HCT116 (cell line): ENCODE measurements around the gene LIN9.

Experiments
- EGR1 ChIP-seq: IDR thresholded peaks from 2 replicates; pipeline ENCODE4 v1.6.1; 2012; ENCODE audit warnings: low read depth
- EZH2 ChIP-seq: fragments of 200-600 bp; sonication (generic); IDR thresholded peaks from 2 replicates; pipeline ENCODE4 v1.6.1; 2017; ENCODE audit warnings: antibody characterized with exemption, mixed run types
- FOSL1 ChIP-seq: IDR thresholded peaks from 2 replicates; pipeline ENCODE4 v1.6.1; 2012; ENCODE audit warnings: low read depth
- JUND ChIP-seq: IDR thresholded peaks from 2 replicates; pipeline ENCODE4 v1.6.1; 2012
- POLR2A ChIP-seq: IDR thresholded peaks from 2 replicates; pipeline ENCODE4 v1.7.0; 2011; ENCODE audit warnings: borderline replicate concordance; ENCODE audit not compliant: insufficient read depth, insufficient read length; ENCODE audit errors: extremely low read depth
- POLR2AphosphoS5 ChIP-seq: IDR thresholded peaks from 2 replicates; pipeline ENCODE4 v1.6.1; 2011; ENCODE audit warnings: mild to moderate bottlenecking, low read depth, low read length, moderate library complexity
- RAD21 ChIP-seq: IDR thresholded peaks from 2 replicates; pipeline ENCODE4 v1.6.1; 2012; ENCODE audit warnings: low read depth, mild to moderate bottlenecking
- SP1 ChIP-seq: IDR thresholded peaks from 2 replicates; pipeline ENCODE4 v1.6.1; 2012; ENCODE audit warnings: low read depth
- TCF7L2 ChIP-seq: IDR thresholded peaks from 2 replicates; pipeline ENCODE4 v1.7.0; 2011; ENCODE audit warnings: borderline replicate concordance, inconsistent platforms; ENCODE audit not compliant: insufficient read depth, insufficient read length; ENCODE audit errors: extremely low read depth
- ZNF274 ChIP-seq: fragments of 200-500 bp; sonication (Bioruptor generic); IDR thresholded peaks from 2 replicates; pipeline ENCODE4 v1.6.1; 2014; ENCODE audit warnings: mild to moderate bottlenecking, low read depth, low read length, inconsistent platforms
- TF ChIP-seq, protein P1 (sequence below), 3 experiments: fragments of 200-600 bp in 1 of 3; sonication (generic) in 1 of 3; IDR thresholded peaks in 2 of 3; conservative IDR thresholded peaks in 1 of 3; 2 replicates each; pipeline ENCODE4 v1.5.1; 2012 to 2017; ENCODE audit warnings: low read depth in 2 of 3, low read length in 2 of 3, antibody characterized with exemption in 1 of 3, borderline replicate concordance in 1 of 3, control low read depth in 1 of 3, mild to moderate bottlenecking in 1 of 3, mixed read lengths in 1 of 3, mixed run types in 1 of 3, moderate library complexity in 1 of 3; ENCODE audit not compliant: insufficient read depth in 1 of 3
- TF ChIP-seq, protein P2 (sequence below): IDR thresholded peaks from 2 replicates; pipeline ENCODE4 v1.6.1; 2011; ENCODE audit warnings: mild to moderate bottlenecking, low read length, moderate library complexity; ENCODE audit not compliant: insufficient replicate concordance; ENCODE audit errors: extremely low read depth
- TF ChIP-seq, protein P3 (sequence below): IDR thresholded peaks from 2 replicates; pipeline ENCODE4 v1.6.1; 2012
- TF ChIP-seq, protein P4 (sequence below): IDR thresholded peaks from 2 replicates; pipeline ENCODE4 v1.6.1; 2012

DNA sequence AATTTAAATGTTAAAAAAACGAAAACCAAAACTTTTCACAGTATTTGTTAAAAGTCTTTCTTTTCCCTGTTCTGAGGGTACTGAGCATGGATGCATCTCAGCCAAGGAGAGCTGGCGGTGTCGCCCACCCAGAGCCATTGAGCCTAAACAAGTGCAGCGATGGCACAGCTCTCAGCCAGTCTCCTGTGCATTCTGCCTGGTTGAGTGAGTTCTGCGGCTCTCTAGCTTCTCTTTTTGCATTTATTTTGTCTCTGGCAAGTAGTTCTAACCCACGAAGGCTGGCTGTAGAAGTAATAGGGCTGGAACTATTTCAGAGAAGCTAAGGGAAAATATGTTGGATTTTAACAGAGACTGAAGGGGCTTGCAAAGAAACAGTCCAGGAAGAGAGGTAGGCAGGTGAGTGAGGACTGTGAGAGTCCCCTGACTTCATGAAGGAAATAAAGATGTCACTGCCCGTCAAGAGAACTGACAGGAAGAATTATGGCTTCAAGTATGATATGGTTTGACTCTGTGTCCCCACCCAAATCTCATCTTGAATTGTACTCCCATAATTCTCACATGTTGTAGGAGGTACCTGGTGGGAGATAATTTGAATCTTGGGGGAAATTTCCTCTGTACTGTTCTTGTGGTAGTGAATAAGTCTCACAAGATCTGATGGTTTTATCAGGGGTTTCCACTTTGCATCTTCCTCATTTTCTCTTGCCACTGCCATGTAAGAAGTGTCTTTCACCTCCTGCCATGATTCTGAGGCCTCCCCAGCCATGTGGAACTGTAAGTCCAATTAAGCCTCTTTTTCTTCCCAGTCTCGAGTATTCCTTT is 35.7 kb upstream of the LIN9 start:
- TF ChIP-seq POLR2AphosphoS5 (no peak), TCF7L2 (no peak), EZH2 (no peak), POLR2A (no peak), RAD21 (no peak), EGR1 (no peak), SP1 (no peak), JUND (no peak), ZNF274 (no peak), FOSL1 (no peak)
- TF ChIP-seq, protein P1, sequence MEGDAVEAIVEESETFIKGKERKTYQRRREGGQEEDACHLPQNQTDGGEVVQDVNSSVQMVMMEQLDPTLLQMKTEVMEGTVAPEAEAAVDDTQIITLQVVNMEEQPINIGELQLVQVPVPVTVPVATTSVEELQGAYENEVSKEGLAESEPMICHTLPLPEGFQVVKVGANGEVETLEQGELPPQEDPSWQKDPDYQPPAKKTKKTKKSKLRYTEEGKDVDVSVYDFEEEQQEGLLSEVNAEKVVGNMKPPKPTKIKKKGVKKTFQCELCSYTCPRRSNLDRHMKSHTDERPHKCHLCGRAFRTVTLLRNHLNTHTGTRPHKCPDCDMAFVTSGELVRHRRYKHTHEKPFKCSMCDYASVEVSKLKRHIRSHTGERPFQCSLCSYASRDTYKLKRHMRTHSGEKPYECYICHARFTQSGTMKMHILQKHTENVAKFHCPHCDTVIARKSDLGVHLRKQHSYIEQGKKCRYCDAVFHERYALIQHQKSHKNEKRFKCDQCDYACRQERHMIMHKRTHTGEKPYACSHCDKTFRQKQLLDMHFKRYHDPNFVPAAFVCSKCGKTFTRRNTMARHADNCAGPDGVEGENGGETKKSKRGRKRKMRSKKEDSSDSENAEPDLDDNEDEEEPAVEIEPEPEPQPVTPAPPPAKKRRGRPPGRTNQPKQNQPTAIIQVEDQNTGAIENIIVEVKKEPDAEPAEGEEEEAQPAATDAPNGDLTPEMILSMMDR (IDR thresholded peaks at IDR 0.05 in 2 of 3, conservative IDR thresholded peaks at IDR 0.05 in 1 of 3; ENCODE audit: borderline replicate concordance in 1 of 3, insufficient read depth in 1 of 3, low read depth in 2 of 3, low read length in 2 of 3) = no peak
- TF ChIP-seq, protein P2, sequence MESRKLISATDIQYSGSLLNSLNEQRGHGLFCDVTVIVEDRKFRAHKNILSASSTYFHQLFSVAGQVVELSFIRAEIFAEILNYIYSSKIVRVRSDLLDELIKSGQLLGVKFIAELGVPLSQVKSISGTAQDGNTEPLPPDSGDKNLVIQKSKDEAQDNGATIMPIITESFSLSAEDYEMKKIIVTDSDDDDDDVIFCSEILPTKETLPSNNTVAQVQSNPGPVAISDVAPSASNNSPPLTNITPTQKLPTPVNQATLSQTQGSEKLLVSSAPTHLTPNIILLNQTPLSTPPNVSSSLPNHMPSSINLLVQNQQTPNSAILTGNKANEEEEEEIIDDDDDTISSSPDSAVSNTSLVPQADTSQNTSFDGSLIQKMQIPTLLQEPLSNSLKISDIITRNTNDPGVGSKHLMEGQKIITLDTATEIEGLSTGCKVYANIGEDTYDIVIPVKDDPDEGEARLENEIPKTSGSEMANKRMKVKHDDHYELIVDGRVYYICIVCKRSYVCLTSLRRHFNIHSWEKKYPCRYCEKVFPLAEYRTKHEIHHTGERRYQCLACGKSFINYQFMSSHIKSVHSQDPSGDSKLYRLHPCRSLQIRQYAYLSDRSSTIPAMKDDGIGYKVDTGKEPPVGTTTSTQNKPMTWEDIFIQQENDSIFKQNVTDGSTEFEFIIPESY = no peak
- TF ChIP-seq, protein P3, sequence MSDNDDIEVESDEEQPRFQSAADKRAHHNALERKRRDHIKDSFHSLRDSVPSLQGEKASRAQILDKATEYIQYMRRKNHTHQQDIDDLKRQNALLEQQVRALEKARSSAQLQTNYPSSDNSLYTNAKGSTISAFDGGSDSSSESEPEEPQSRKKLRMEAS = no peak
- TF ChIP-seq, protein P4, sequence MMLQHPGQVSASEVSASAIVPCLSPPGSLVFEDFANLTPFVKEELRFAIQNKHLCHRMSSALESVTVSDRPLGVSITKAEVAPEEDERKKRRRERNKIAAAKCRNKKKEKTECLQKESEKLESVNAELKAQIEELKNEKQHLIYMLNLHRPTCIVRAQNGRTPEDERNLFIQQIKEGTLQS = no peak
